Tibial artery (tissue), 4 donors: ENCODE data around the gene NUDT11.
"Not testable (repeated sequence)": the region's sequence is repeated elsewhere in the genome, so short reads cannot be mapped to it uniquely, and the experiment has no call there.

ENCODE experiments used
- DNase-seq, 2 donors: peaks; one replicate each; pipeline ENCODE4 v3.0.0-alpha.2; 2019
- H3K27ac ChIP-seq, 2 donors: fragments of 200-600 bp; sonication (generic) in 1 of 2; 1 replicate in 1 of 2; 2 replicates in 1 of 2; pipeline ENCODE4 v1.5.1; 2018 to 2019; ENCODE audit warnings: mild to moderate bottlenecking in 1 of 2
- H3K27me3 ChIP-seq, 2 donors: fragments of 200-600 bp; sonication (generic) in 1 of 2; one replicate each; pipeline versions ENCODE4 v1.5.1 to v1.6.0; 2016 to 2019
- H3K36me3 ChIP-seq, 3 donors: fragments of 200-600 bp; sonication (generic) in 2 of 3; one replicate each; pipeline ENCODE4 v1.5.1; 2016 to 2019; ENCODE audit warnings: mild to moderate bottlenecking in 2 of 3
- H3K4me1 ChIP-seq, 4 donors: fragments of 200-600 bp; sonication (generic) in 2 of 4; 1 replicate in 3 of 4; 2 replicates in 1 of 4; pipeline ENCODE4 v1.5.1; 2016 to 2019
- H3K4me3 ChIP-seq, 2 donors: fragments of 200-600 bp; sonication (generic) in 1 of 2; 1 replicate in 1 of 2; 2 replicates in 1 of 2; pipeline ENCODE4 v1.5.1; 2018 to 2019; ENCODE audit warnings: mild to moderate bottlenecking in 2 of 2
- H3K9me3 ChIP-seq, 3 donors: fragments of 200-600 bp; sonication (generic) in 1 of 3; one replicate each; pipeline ENCODE4 v1.5.1; 2016 to 2019
- intact Hi-C: fragments of 100-400 bp; cut with DNase I; formaldehyde crosslinking; loops from one replicate; pipeline ENCODE4 v1.15.0; 2023; ENCODE audit warnings: low total_unique reads
- TF ChIP-seq, protein P1 (sequence below), 2 experiments: fragments of 200-600 bp in 1 of 2; fragments of 450-650 bp in 1 of 2; IDR thresholded peaks; one replicate each; pipeline ENCODE4 v1.5.1; 2017 to 2019; ENCODE audit warnings: antibody characterized with exemption in 2 of 2, mild to moderate bottlenecking in 1 of 2, moderate library complexity in 1 of 2

The NUDT11 gene

DNA sequence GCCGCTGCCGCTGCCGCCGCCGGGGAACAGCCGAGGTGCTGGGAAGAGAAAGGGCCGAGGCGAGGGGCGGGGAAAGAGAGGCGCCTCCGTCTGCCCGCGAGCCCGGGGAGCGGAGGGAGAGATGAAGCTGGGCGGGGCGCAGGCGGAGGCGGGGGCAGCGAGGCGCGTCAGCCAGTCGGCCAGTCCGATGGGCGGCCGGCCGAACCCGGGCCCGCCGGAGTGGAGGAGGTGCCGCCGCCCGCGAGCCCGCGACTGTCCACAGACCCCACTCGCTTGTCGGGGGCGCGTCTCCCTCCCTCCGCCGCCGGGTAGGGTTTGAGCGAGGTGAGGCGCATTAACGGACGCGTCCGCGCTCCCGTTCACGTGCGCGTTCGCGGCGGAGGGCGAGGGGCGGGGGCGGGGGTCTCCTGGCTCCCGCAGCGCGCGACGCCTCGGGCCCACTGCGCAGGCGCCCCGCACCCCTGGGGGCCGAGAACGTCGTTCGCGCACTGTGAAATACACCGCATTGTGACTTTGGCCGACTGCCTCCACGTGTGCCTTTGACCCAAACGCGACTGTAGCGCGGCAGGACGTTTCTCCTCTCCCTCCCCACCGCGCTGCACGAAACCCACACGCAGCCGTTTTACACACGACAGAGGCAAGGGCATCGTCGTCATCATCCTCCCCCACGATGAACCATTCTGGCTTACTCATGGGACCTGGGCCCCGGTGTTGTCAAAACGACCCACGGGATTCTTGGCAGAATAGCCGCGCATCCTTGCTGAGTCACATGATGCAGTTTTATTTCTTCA is at the start of gene NUDT11:
Gene NUDT11 (minus strand): TSS at position 92 of the 791 bp plus-strand sequence. CDS start 148 bp downstream, outside the sequence.
- Histone ChIP-seq H3K36me3 (no peaks in the 10 kb centered on the region), H3K27ac (peak within 1 kb of the TSS in 1 of 2 donors; percentile 58), H3K27me3 (no peaks in the 10 kb centered on the region), H3K4me1 (peaks cover 0 to 9% (median 0%) of the 10 kb centered on the region in 4 donors), H3K4me3 (peak within 1 kb of the TSS; percentile 60 to 71), H3K9me3 (peaks cover 0 to 4% (median 0%) of the 10 kb centered on the region in 3 donors)
- TF ChIP-seq, protein P1, sequence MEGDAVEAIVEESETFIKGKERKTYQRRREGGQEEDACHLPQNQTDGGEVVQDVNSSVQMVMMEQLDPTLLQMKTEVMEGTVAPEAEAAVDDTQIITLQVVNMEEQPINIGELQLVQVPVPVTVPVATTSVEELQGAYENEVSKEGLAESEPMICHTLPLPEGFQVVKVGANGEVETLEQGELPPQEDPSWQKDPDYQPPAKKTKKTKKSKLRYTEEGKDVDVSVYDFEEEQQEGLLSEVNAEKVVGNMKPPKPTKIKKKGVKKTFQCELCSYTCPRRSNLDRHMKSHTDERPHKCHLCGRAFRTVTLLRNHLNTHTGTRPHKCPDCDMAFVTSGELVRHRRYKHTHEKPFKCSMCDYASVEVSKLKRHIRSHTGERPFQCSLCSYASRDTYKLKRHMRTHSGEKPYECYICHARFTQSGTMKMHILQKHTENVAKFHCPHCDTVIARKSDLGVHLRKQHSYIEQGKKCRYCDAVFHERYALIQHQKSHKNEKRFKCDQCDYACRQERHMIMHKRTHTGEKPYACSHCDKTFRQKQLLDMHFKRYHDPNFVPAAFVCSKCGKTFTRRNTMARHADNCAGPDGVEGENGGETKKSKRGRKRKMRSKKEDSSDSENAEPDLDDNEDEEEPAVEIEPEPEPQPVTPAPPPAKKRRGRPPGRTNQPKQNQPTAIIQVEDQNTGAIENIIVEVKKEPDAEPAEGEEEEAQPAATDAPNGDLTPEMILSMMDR (IDR thresholded peaks at IDR 0.05), result no peak
- peak; percentile 44 to 71 for DNase-seq
- intact Hi-C loops, result no loop called here

DNA sequence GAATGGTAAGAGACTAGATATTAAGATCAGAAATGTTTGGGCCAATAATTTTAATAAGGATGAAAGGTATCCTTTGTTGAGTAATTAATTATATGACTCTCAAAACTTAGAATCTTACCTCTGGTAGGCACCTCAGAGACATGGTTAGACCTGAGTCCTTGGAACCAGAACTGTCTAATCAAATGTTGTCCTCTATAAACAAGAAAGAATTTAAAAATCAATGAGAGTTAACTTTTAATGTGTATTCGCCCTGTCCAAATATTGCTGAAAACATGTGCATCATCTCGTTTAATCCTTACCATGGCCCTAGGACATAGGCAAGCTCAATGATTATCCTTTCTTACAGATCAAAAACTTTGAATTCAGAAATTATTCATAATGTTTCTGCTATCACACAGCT is 24.0 kb upstream of the NUDT11 start:
- Histone ChIP-seq H3K9me3 (no peaks in the 10 kb centered on the region), H3K27me3 (no peaks in the 10 kb centered on the region), H3K27ac (no peak overlapping the region), H3K36me3 (no peaks in the 10 kb centered on the region), H3K4me3 (no peak overlapping the region), H3K4me1 (no peaks in the 10 kb centered on the region)
- TF ChIP-seq, protein P1 (IDR thresholded peaks at IDR 0.05), result no peak
- no peak for DNase-seq
- intact Hi-C loops, result no loop called here

DNA sequence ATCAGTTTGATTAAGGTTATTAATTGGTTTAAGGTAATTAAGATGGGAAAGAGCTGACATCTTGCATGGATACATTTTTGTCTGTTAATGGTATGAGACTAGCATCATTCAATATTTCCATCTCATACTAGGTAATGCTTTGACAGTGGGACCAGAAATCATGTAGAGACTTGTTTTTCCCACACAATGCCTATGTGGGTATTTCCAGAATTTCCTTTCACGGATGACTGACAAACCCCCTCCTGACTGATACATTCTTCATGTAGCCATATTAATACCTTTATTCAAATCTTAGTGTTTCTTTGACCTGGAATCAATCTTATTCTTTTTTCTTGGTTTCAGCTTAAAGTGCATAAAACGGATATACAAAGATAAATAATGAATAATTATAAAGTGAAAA is 22.7 kb upstream of the NUDT11 start:
- H3K4me1 ChIP-seq, intact Hi-C loops, H3K27ac ChIP-seq, DNase-seq, H3K27me3 ChIP-seq, H3K9me3 ChIP-seq, H3K36me3 ChIP-seq, H3K4me3 ChIP-seq: not testable (repeated sequence)

DNA sequence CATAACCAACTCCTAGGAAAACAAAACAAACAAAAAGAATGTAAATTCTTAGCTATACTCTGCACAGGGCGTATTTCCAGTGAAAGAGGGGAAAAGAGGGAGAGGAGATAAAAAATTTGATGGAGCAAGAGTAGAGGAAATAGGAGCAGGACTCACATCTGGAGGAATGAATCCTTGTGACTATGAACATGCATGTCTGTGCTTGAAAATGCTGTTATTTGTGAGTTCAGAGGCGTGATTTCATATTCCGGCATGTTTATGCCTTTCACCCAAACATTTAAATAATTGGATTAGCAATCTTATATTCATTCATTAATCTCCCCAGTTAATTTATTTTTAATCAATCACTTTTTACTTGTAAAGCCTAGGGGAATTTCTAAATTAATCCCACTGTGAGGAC is 11.2 kb upstream of the NUDT11 start:
- Histone ChIP-seq H3K27me3 (no peaks in the 10 kb centered on the region), H3K4me3 (no peak overlapping the region), H3K9me3 (no peaks in the 10 kb centered on the region), H3K27ac (no peak overlapping the region), H3K36me3 (no peaks in the 10 kb centered on the region), H3K4me1 (no peaks in the 10 kb centered on the region)
- no peak for DNase-seq
- intact Hi-C loops, result no loop called here
- TF ChIP-seq, protein P1 (IDR thresholded peaks at IDR 0.05), result no peak

DNA sequence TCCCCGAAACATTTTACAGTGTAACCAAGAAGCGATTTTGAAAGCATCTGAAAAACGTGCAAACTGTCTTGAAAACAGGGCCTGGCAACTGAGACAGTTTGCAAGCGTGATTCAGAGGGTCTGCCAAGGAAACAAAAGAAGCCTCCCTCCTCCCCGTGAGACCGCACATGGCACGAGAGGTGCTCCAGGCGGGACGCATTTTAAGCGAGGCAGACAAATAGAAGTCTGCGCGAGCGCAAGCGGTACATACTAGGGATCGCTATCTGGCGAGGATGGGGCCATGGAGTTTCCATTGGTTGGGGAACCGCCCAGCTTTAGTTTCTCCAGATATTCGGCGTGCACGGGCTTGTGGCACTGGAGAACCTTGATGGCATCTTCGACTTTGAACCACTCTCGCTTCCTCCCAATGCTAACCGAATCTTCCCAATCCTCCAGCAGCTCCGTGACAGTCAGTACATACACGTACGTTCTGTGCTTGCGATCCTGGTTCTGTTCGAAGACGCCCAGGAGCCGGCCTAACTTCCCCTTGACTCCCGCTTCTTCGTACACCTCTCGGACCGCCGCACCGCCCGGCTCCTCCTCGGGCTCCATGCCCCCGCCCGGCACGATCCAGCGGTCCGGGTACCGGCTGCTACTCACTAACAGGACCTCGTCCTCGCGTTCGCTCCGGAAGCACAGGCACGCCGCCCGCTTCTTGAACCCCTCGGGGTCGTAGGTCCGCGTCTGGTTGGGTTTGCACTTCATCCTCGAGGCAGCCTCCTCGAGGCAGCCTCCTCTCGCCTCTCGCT is 497 bp downstream of the NUDT11 start:
- H3K36me3 ChIP-seq, DNase-seq, H3K4me1 ChIP-seq, H3K9me3 ChIP-seq, intact Hi-C loops, H3K27me3 ChIP-seq: not testable (repeated sequence)
- peak overlapping the region in 1 of 2 donors; percentile 58 for H3K27ac ChIP-seq
- peak overlapping the region; percentile 60 to 71 for H3K4me3 ChIP-seq

DNA sequence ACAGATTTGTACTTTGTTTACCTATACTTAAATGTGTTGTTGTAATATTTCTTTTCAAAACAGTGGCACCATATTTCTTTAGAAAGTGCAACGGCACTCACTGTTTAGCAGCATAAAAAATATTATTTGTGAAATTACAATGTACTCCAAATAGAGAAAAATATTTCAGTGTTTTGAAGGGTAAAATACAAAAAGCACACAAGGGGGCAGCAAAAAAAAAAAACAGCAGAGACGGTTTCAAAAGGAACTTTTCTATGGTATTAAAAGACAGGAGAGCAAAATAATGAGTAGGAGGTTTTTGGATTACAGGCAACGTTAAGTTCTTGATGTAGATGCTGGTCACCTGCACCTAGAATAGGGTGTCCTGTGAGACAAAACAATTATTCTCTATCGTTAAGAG is 2.0 kb downstream of the NUDT11 start:
- H3K36me3 ChIP-seq, result no peaks in the 10 kb centered on the region
- no peak overlapping the region for H3K27ac ChIP-seq
- no peak overlapping the region for H3K4me3 ChIP-seq
- H3K27me3 ChIP-seq, result no peaks in the 10 kb centered on the region
- peaks cover 0 to 9% (median 0%) of the 10 kb centered on the region in 4 donors for H3K4me1 ChIP-seq
- DNase-seq, result no peak
- intact Hi-C loops, result no loop called here
- peaks cover 0 to 4% (median 0%) of the 10 kb centered on the region in 3 donors for H3K9me3 ChIP-seq
- TF ChIP-seq, protein P1 (IDR thresholded peaks at IDR 0.05), result no peak
